H1 (cell line): ENCODE measurements around the gene WDR7. TPM values are rescaled to one million over a fixed set of nuclear protein-coding genes. Genes with fewer than 3 reads are reported as not detected.

Source experiments
- CTCF ChIA-PET: fragments of 300-600 bp; sonication (Branson Sonifier 250); formaldehyde crosslinking; loops from one replicate; lab custom pipeline; 2021; ENCODE audit not compliant: partially characterized antibody; lab: Charles Lee
- POLR2A ChIA-PET: fragments of 300-600 bp; sonication (Branson Sonifier 250); formaldehyde crosslinking; loops from one replicate; lab custom pipeline; 2021; ENCODE audit warnings: inconsistent platforms; ENCODE audit not compliant: partially characterized antibody; lab: Charles Lee
- DNase-seq, 2 experiments: peaks; one replicate each; pipeline versions ENCODE4 v3.0.0 to v3.0.0-alpha.2; 2010 to 2022; ENCODE audit warnings: low spot score in 2 of 2, low read depth in 1 of 2, mixed read lengths in 1 of 2
- FAIRE-seq: peaks from 2 replicates; lab custom pipeline; 2011; peaks lifted over from hg19 to GRCh38; lab: Jason Lieb, UNC
- H2AFZ ChIP-seq: 2 replicates; pipeline ENCODE4 v1.8.1; 2012; ENCODE audit warnings: low read length, inconsistent platforms
- H2AK5ac ChIP-seq: 2 replicates; pipeline ENCODE4 v1.6.1; 2013; ENCODE audit warnings: low read depth, low read length
- H2BK120ac ChIP-seq: replicated peaks from 2 replicates; pipeline ENCODE3; 2013; ENCODE audit warnings: low read depth, low read length, inconsistent platforms
- H2BK12ac ChIP-seq: 2 replicates; pipeline ENCODE4 v1.6.1; 2013; ENCODE audit warnings: low read depth, low read length
- H2BK15ac ChIP-seq: 2 replicates; pipeline ENCODE4 v1.6.1; 2013; ENCODE audit warnings: low read length
- H2BK20ac ChIP-seq: 2 replicates; pipeline ENCODE4 v1.6.1; 2013; ENCODE audit warnings: low read length
- H2BK5ac ChIP-seq: 2 replicates; pipeline ENCODE4 v1.6.1; 2013; ENCODE audit warnings: low read depth, low read length
- H3K14ac ChIP-seq: 2 replicates; pipeline ENCODE4 v1.6.1; 2013; ENCODE audit warnings: inconsistent platforms; ENCODE audit not compliant: insufficient read length
- H3K18ac ChIP-seq: 2 replicates; pipeline ENCODE4 v1.6.1; 2013; ENCODE audit warnings: low read length; ENCODE audit errors: extremely low read depth
- H3K23ac ChIP-seq: 2 replicates; pipeline ENCODE4 v1.6.1; 2013; ENCODE audit warnings: inconsistent platforms; ENCODE audit not compliant: insufficient read length
- H3K23me2 ChIP-seq: 2 replicates; pipeline ENCODE4 v1.6.1; 2013; ENCODE audit warnings: low read depth, low read length
- H3K27ac ChIP-seq: 2 replicates; pipeline ENCODE4 v1.6.1; 2011; ENCODE audit warnings: low read depth, low read length, inconsistent platforms
- H3K27me3 ChIP-seq, 4 experiments: replicated peaks in 1 of 4; 1 replicate in 1 of 4; 2 replicates in 3 of 4; pipeline versions ENCODE4 v1.6.1 to v1.8.1; 2011 to 2013; ENCODE audit warnings: low read length in 3 of 4, mild to moderate bottlenecking in 3 of 4, inconsistent platforms in 2 of 4, mixed read lengths in 2 of 4, moderate library complexity in 1 of 4; ENCODE audit not compliant: control insufficient read depth in 3 of 4, insufficient read depth in 3 of 4; ENCODE audit errors: extremely low read depth in 1 of 4
- H3K36me3 ChIP-seq, 4 experiments: 2 replicates each; pipeline versions ENCODE4 v1.6.1 to v1.8.1; 2011 to 2013; ENCODE audit warnings: mild to moderate bottlenecking in 4 of 4, low read length in 3 of 4, moderate library complexity in 2 of 4, control low read depth in 1 of 4, inconsistent platforms in 1 of 4; ENCODE audit not compliant: insufficient read depth in 4 of 4, control insufficient read depth in 2 of 4
- H3K4ac ChIP-seq: replicated peaks from 2 replicates; pipeline ENCODE3; 2013; ENCODE audit warnings: low read length, low read depth, mixed read lengths, inconsistent platforms; ENCODE audit not compliant: insufficient read length
- H3K4me1 ChIP-seq, 4 experiments: replicated peaks in 1 of 4; 1 replicate in 1 of 4; 2 replicates in 3 of 4; pipeline versions ENCODE4 v1.6.1 to v1.8.1; 2011 to 2013; ENCODE audit warnings: low read length in 3 of 4, inconsistent platforms in 2 of 4, mixed read lengths in 1 of 4; ENCODE audit not compliant: insufficient read depth in 4 of 4, control insufficient read depth in 3 of 4
- H3K4me2 ChIP-seq, 2 experiments: 2 replicates each; pipeline versions ENCODE4 v1.6.1 to v1.8.1; 2011 to 2013; ENCODE audit warnings: low read depth in 2 of 2, low read length in 2 of 2, control low read depth in 1 of 2, inconsistent platforms in 1 of 2, mild to moderate bottlenecking in 1 of 2; ENCODE audit not compliant: insufficient read depth in 1 of 2
- H3K4me3 ChIP-seq, 4 experiments: fragments of 200-600, 300-600 bp in 1 of 4; sonication (generic), shearing (Covaris generic), sonication (Bioruptor Twin) in 1 of 4; 2 replicates each; pipeline versions ENCODE4 v1.5.1 to v1.8.1; 2011 to 2016; ENCODE audit warnings: low read length in 4 of 4, low read depth in 3 of 4, control low read depth in 2 of 4, inconsistent platforms in 2 of 4, mild to moderate bottlenecking in 2 of 4, mixed read lengths in 1 of 4, moderate library complexity in 1 of 4; ENCODE audit not compliant: insufficient read depth in 2 of 4; ENCODE audit errors: extremely low read depth in 1 of 4
- H3K56ac ChIP-seq: replicated peaks from 2 replicates; pipeline ENCODE3; 2013; ENCODE audit warnings: low read depth, mild to moderate bottlenecking, mixed read lengths, low read length, inconsistent platforms; ENCODE audit not compliant: insufficient read length
- H3K79me1 ChIP-seq: 2 replicates; pipeline ENCODE4 v1.6.1; 2013; ENCODE audit warnings: low read depth, low read length, control low read depth
- H3K79me2 ChIP-seq, 2 experiments: 2 replicates each; pipeline versions ENCODE4 v1.6.1 to v1.8.1; 2012 to 2013; ENCODE audit warnings: low read length in 2 of 2, mild to moderate bottlenecking in 2 of 2, inconsistent platforms in 1 of 2; ENCODE audit not compliant: insufficient read depth in 2 of 2, control insufficient read depth in 1 of 2
- H3K9ac ChIP-seq, 4 experiments: replicated peaks in 1 of 4; 1 replicate in 1 of 4; 2 replicates in 3 of 4; pipeline versions ENCODE4 v1.6.1 to v1.8.1; 2011 to 2013; ENCODE audit warnings: low read depth in 3 of 4, low read length in 3 of 4, control low read depth in 2 of 4, mild to moderate bottlenecking in 2 of 4, moderate library complexity in 2 of 4, inconsistent platforms in 1 of 4; ENCODE audit errors: extremely low read depth in 1 of 4
- H3K9me3 ChIP-seq, 2 experiments: 2 replicates each; pipeline versions ENCODE4 v1.6.1 to v1.8.1; 2012 to 2013; ENCODE audit warnings: mild to moderate bottlenecking in 2 of 2, moderate library complexity in 2 of 2, control low read depth in 1 of 2, inconsistent platforms in 1 of 2, low read depth in 1 of 2, low read length in 1 of 2, mixed read lengths in 1 of 2; ENCODE audit not compliant: insufficient read depth in 2 of 2
- H4K20me1 ChIP-seq, 2 experiments: replicated peaks in 1 of 2; 2 replicates each; pipeline versions ENCODE3 to v1.8.1; 2011 to 2013; ENCODE audit warnings: inconsistent platforms in 2 of 2, low read length in 2 of 2, mild to moderate bottlenecking in 1 of 2; ENCODE audit not compliant: insufficient read depth in 2 of 2, control insufficient read depth in 1 of 2
- H4K5ac ChIP-seq: 2 replicates; pipeline ENCODE4 v1.6.1; 2013; ENCODE audit warnings: low read length, low read depth, mixed read lengths, inconsistent platforms; ENCODE audit not compliant: insufficient read length
- H4K8ac ChIP-seq: 2 replicates; pipeline ENCODE4 v1.8.0; 2013; ENCODE audit warnings: mild to moderate bottlenecking, moderate library complexity, low read length, inconsistent platforms; ENCODE audit not compliant: insufficient read depth; ENCODE audit errors: extremely low read depth
- H4K91ac ChIP-seq: replicated peaks from 2 replicates; pipeline ENCODE3; 2013; ENCODE audit warnings: low read length, mixed read lengths, inconsistent platforms; ENCODE audit not compliant: insufficient read length
- WGBS, 2 experiments: shearing (Covaris generic) in 1 of 2; methylation state at CpG; one replicate each; pipeline versions ENCODE4 v1.1.6 to v1.1.7; 2013 to 2015; ENCODE audit warnings: low lambda C conversion rate in 2 of 2, mixed read lengths in 2 of 2, inconsistent platforms in 1 of 2, low coverage in 1 of 2, missing lambda C conversion rate in 1 of 2; ENCODE audit not compliant: insufficient replicate concordance in 2 of 2, insufficient coverage in 1 of 2, insufficient read length in 1 of 2; ENCODE audit errors: extremely low coverage in 1 of 2, missing lambda C conversion rate in 1 of 2; 5-methylcytosine and 5-hydroxymethylcytosine counted together
- polyA plus RNA-seq, 7 experiments: library from polyadenylated mRNA; depleted of rRNA in 3 of 7; stranded (reverse) in 5 of 7; unstranded in 2 of 7; fragments of >200 nt in 5 of 7; fragments of 200-250 nt in 2 of 7; gene quantifications; 1 replicate in 5 of 7; 2 replicates in 1 of 7; 4 replicates in 1 of 7; pipeline versions ENCODE4 v1.2.1 to v1.2.3, GENCODE V29; 2011 to 2013; ENCODE audit warnings: missing spikeins in 2 of 7, mixed read lengths in 2 of 7
- total RNA-seq: library from RNA; stranded (reverse); fragmentation: NEBNext Ultra II Directional; extraction: Animal tissue kit (Norgen Biotek cat#: 25700); gene quantifications from 2 replicates; pipeline ENCODE4 v1.2.1, GENCODE V29; 2021
- TF ChIP-seq, protein P1 (sequence below): fragments of 300-600 bp; sonication (generic); IDR thresholded peaks from 2 replicates; pipeline ENCODE4 v1.7.1; 2012; ENCODE audit warnings: low read length, moderate library complexity, mild to moderate bottlenecking, inconsistent platforms; ENCODE audit not compliant: insufficient replicate concordance

WDR7 gene
- total and polyA plus RNA-seq, 2 of the 8 experiments (the other 6 are each of a cell fraction or from before 2014, with no cell fraction given) = 5.5 to 15.2 TPM

DNA sequence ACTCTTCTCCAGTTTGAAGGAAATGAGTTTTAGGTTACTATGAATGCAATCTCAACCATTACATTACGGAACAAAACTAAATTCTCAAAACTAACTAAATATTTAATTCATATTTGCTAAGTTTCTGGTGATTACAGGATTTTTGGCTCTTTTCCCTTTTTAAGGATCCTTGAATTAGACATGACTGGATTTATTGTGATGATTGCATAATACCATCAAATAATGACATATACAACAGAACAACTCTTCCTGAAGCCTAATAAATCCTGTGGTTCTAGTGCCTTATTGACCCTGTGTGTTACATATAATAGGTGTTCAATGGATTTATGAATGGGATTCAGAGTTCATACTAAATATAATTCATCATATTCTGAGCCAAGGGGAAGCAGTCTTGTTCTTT lies 90.5 kb downstream of the WDR7 start:
- Histone ChIP-seq H3K9ac (no peak overlapping the region), H3K36me3 (no peaks in the 10 kb centered on the region), H3K4me3 (no peak overlapping the region), H3K9me3 (no peaks in the 10 kb centered on the region), H3K18ac (no peak overlapping the region), H2AK5ac (no peak overlapping the region), H2AFZ (no peak overlapping the region), H4K91ac (no peak overlapping the region), H3K23me2 (no peaks in the 10 kb centered on the region), H2BK20ac (no peak overlapping the region), H3K56ac (no peak overlapping the region), H2BK12ac (no peak overlapping the region), H3K27me3 (no peaks in the 10 kb centered on the region), H3K4me2 (no peak overlapping the region), H3K23ac (no peak overlapping the region), H2BK15ac (no peak overlapping the region), H4K5ac (no peak overlapping the region), H2BK120ac (no peak overlapping the region), H3K79me2 (no peaks in the 10 kb centered on the region), H3K14ac (no peak overlapping the region), H3K79me1 (no peaks in the 10 kb centered on the region; the same call in 1 of the 2 replicates), H4K8ac (no peak overlapping the region), H3K27ac (no peak overlapping the region), H2BK5ac (no peak overlapping the region), H3K4me1 (no peaks in the 10 kb centered on the region), H3K4ac (no peak overlapping the region), H4K20me1 (no peaks in the 10 kb centered on the region)
- CTCF ChIA-PET = no interaction called here
- DNase-seq (no peak), FAIRE-seq (no peak)
- 100% methylated on average over 1 of the region's 1 CpG; no CpG with 5 or more reads in 1 of the 2 experiments for WGBS, 2 experiments
- POLR2A ChIA-PET = no interaction called here
- TF ChIP-seq, protein P1, sequence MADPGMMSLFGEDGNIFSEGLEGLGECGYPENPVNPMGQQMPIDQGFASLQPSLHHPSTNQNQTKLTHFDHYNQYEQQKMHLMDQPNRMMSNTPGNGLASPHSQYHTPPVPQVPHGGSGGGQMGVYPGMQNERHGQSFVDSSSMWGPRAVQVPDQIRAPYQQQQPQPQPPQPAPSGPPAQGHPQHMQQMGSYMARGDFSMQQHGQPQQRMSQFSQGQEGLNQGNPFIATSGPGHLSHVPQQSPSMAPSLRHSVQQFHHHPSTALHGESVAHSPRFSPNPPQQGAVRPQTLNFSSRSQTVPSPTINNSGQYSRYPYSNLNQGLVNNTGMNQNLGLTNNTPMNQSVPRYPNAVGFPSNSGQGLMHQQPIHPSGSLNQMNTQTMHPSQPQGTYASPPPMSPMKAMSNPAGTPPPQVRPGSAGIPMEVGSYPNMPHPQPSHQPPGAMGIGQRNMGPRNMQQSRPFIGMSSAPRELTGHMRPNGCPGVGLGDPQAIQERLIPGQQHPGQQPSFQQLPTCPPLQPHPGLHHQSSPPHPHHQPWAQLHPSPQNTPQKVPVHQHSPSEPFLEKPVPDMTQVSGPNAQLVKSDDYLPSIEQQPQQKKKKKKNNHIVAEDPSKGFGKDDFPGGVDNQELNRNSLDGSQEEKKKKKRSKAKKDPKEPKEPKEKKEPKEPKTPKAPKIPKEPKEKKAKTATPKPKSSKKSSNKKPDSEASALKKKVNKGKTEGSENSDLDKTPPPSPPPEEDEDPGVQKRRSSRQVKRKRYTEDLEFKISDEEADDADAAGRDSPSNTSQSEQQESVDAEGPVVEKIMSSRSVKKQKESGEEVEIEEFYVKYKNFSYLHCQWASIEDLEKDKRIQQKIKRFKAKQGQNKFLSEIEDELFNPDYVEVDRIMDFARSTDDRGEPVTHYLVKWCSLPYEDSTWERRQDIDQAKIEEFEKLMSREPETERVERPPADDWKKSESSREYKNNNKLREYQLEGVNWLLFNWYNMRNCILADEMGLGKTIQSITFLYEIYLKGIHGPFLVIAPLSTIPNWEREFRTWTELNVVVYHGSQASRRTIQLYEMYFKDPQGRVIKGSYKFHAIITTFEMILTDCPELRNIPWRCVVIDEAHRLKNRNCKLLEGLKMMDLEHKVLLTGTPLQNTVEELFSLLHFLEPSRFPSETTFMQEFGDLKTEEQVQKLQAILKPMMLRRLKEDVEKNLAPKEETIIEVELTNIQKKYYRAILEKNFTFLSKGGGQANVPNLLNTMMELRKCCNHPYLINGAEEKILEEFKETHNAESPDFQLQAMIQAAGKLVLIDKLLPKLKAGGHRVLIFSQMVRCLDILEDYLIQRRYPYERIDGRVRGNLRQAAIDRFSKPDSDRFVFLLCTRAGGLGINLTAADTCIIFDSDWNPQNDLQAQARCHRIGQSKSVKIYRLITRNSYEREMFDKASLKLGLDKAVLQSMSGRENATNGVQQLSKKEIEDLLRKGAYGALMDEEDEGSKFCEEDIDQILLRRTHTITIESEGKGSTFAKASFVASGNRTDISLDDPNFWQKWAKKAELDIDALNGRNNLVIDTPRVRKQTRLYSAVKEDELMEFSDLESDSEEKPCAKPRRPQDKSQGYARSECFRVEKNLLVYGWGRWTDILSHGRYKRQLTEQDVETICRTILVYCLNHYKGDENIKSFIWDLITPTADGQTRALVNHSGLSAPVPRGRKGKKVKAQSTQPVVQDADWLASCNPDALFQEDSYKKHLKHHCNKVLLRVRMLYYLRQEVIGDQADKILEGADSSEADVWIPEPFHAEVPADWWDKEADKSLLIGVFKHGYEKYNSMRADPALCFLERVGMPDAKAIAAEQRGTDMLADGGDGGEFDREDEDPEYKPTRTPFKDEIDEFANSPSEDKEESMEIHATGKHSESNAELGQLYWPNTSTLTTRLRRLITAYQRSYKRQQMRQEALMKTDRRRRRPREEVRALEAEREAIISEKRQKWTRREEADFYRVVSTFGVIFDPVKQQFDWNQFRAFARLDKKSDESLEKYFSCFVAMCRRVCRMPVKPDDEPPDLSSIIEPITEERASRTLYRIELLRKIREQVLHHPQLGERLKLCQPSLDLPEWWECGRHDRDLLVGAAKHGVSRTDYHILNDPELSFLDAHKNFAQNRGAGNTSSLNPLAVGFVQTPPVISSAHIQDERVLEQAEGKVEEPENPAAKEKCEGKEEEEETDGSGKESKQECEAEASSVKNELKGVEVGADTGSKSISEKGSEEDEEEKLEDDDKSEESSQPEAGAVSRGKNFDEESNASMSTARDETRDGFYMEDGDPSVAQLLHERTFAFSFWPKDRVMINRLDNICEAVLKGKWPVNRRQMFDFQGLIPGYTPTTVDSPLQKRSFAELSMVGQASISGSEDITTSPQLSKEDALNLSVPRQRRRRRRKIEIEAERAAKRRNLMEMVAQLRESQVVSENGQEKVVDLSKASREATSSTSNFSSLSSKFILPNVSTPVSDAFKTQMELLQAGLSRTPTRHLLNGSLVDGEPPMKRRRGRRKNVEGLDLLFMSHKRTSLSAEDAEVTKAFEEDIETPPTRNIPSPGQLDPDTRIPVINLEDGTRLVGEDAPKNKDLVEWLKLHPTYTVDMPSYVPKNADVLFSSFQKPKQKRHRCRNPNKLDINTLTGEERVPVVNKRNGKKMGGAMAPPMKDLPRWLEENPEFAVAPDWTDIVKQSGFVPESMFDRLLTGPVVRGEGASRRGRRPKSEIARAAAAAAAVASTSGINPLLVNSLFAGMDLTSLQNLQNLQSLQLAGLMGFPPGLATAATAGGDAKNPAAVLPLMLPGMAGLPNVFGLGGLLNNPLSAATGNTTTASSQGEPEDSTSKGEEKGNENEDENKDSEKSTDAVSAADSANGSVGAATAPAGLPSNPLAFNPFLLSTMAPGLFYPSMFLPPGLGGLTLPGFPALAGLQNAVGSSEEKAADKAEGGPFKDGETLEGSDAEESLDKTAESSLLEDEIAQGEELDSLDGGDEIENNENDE = no peak
